Stomach (tissue), 4 donors: ENCODE measurements around the gene ACOXL.

Experiments used
- CTCF ChIP-seq, 7 experiments: fragments of 450-650 bp in 4 of 7; fragments of 200-600 bp in 3 of 7; sonication (generic) in 3 of 7; IDR thresholded peaks; one replicate each; pipeline ENCODE4 v1.5.1; 2016 to 2019; ENCODE audit warnings: antibody characterized with exemption in 7 of 7, control low read depth in 2 of 7, mild to moderate bottlenecking in 1 of 7
- POLR2AphosphoS5 ChIP-seq, 3 donors: sonication (generic); formaldehyde crosslinking; IDR thresholded peaks; one replicate each; pipeline ENCODE4 v1.6.1; 2016; ENCODE audit warnings: antibody characterized with exemption in 3 of 3

DNA sequence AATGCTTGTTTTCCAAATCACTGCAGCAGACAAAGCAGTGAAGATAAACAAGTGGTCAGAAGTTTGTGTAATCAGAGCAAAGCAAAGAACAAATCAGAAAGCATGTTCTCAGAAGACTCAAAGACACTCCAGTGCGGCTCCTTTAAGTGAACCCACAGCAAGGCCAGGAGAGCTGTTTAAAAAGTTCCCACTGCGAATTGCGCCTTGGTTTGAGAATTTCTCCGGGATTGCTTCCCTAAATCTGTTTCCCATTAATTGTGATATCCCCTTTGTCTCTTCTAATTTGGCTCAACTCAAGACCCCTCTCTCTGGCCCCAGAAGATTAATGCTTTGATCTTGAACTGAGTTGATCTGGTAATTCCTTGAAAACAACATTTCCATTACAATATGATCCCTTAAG lies 265.9 kb downstream of the ACOXL start:
- TF ChIP-seq CTCF (IDR thresholded peaks at IDR 0.05) (no peak), POLR2AphosphoS5 (IDR thresholded peaks at IDR 0.05) (no peak)
